ENCODE data around the gene PICK1. TPM values are rescaled to one million over a fixed set of nuclear protein-coding genes. Genes with fewer than 3 reads are reported as not detected.

The PICK1 gene
- total and polyA plus RNA-seq, 2 of the 8 experiments (the other 6 are each of a cell fraction or from before 2014, with no cell fraction given), result 20.4 to 22.9 TPM

DNA sequence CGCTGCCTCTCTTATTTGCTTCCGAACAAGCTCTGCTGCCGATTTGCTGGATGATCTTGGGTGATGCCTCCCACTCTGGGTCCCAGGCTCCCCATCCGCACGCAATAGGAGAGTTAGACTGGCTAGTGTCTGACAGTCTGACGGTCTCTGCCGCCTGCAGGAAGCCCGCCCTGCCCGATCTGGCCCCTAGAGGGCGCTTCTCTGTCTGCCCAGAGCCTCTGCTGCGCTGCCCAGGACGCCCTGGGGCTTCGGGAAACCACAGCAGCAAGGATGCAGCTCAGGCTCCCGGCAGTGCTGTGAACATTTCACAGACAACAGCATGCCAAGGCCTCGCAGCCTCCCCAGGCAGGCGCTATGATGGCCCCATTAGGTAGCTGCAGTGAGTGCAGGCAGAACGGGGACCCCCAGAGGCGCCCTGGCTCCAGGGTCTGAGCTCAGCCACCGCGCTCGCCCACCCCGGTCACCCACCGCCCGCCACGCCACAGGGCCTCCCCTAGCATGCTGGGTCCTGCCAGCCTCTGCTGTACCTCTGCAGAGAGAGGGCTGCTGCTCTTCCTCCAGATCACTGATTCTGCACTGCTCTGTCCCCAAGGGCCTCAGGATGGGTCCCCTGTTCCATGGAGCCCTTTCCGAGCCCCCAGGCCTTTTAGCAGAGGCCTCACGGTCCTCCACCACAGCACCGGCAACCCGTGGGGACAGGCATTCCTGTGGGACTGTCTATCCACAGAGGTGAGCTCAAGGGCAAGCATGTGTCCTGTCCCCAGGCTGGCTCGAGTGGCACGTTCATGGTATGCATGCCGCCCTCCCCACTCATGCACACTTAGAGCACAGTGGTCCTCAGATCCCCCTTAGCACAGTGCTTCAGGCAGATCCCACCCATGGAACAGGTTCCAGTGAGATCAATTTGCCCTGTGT lies 57.5 kb downstream of the PICK1 start (continued):
- TF ChIP-seq CHD7 (IDR thresholded peaks at IDR 0.05; ENCODE audit: insufficient replicate concordance, low read length), result no peak
- no peak for TF ChIP-seq HDAC6 (IDR thresholded peaks at IDR 0.05; ENCODE audit: low read depth, low read length)
- TF ChIP-seq, protein P1, sequence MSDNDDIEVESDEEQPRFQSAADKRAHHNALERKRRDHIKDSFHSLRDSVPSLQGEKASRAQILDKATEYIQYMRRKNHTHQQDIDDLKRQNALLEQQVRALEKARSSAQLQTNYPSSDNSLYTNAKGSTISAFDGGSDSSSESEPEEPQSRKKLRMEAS (IDR thresholded peaks at IDR 0.05), result no peak
- no peak for TF ChIP-seq POLR2A (IDR thresholded peaks at IDR 0.05; ENCODE audit: control extremely low read depth in 1 of 2, low read depth in 2 of 2, low read length in 2 of 2)
- no peak for TF ChIP-seq EZH2 (IDR thresholded peaks at IDR 0.05; ENCODE audit: low read depth, low read length, severe bottlenecking)
- no peak for TF ChIP-seq KDM5A (IDR thresholded peaks at IDR 0.05; ENCODE audit: low read length)
- no peak for TF ChIP-seq JUN (IDR thresholded peaks at IDR 0.05; ENCODE audit: low read depth, low read length)
- no peak for TF ChIP-seq RFX5 (IDR thresholded peaks at IDR 0.05; ENCODE audit: borderline replicate concordance, low read depth, low read length)
- peak; percentile 75; the same call in 1 of the 2 replicates for TF ChIP-seq GABPA (IDR thresholded peaks at IDR 0.05; ENCODE audit: borderline replicate concordance, insufficient read depth, low read length)
